ENCODE data around the gene FUT3.
"Not testable (repeated sequence)": the region's sequence is repeated elsewhere in the genome, so short reads cannot be mapped to it uniquely, and the experiment has no call there.

The FUT3 gene

GRCh38 chr19:5891938-5892771 lies 40.9 kb upstream of the FUT3 start:
- no peak overlapping the region for H3K27ac ChIP-seq (ENCODE audit: low read length)
- H3K27me3 ChIP-seq (ENCODE audit: low read depth, low read length): no peaks in the 10 kb centered on the region
- H2AFZ ChIP-seq (ENCODE audit: low read depth, low read length): no peak overlapping the region
- peaks cover 12% of the 10 kb centered on the region for H3K36me3 ChIP-seq (replicated peaks; ENCODE audit: low read depth, low read length)
- H3K4me1 ChIP-seq (ENCODE audit: low read length): no peaks in the 10 kb centered on the region
- no peak overlapping the region for H3K4me3 ChIP-seq (ENCODE audit: low read length)
- no peak overlapping the region for H3K9ac ChIP-seq (ENCODE audit: low read length)
- H3K79me2 ChIP-seq (ENCODE audit: low read length): no peaks in the 10 kb centered on the region
- no peak overlapping the region for H3K4me2 ChIP-seq (ENCODE audit: low read length)
- no peaks in the 10 kb centered on the region for H3K9me3 ChIP-seq (ENCODE audit: insufficient read depth, low read length)
- TF ChIP-seq CTCF (IDR thresholded peaks at IDR 0.05; ENCODE audit: low read depth, low read length) (peak; percentile 61), EZH2phosphoT487 (IDR thresholded peaks at IDR 0.05; ENCODE audit: low read depth) (no peak)
- H4K20me1 ChIP-seq (ENCODE audit: insufficient read depth, low read length): no peaks in the 10 kb centered on the region; the same call in 1 of the 2 replicates

- no peaks in the 10 kb centered on the region for H3K79me2 ChIP-seq (ENCODE audit: low read length)
- H4K20me1 ChIP-seq (ENCODE audit: insufficient read depth, low read length): no peaks in the 10 kb centered on the region
- no peak overlapping the region for H3K4me2 ChIP-seq (ENCODE audit: low read length)
- peaks cover 12% of the 10 kb centered on the region for H3K36me3 ChIP-seq (replicated peaks; ENCODE audit: low read depth, low read length)
- H3K9ac ChIP-seq (ENCODE audit: low read length): no peak overlapping the region
- no peak overlapping the region for H3K4me3 ChIP-seq (ENCODE audit: low read length)
- H3K4me1 ChIP-seq (ENCODE audit: low read length): no peaks in the 10 kb centered on the region
- no peaks in the 10 kb centered on the region for H3K9me3 ChIP-seq (ENCODE audit: insufficient read depth, low read length)
- TF ChIP-seq CTCF (IDR thresholded peaks at IDR 0.05; ENCODE audit: low read depth, low read length): no peak
- TF ChIP-seq EZH2phosphoT487 (IDR thresholded peaks at IDR 0.05; ENCODE audit: low read depth): no peak
- H2AFZ ChIP-seq (ENCODE audit: low read depth, low read length): no peak overlapping the region
- no peak overlapping the region for H3K27ac ChIP-seq (ENCODE audit: low read length)
- H3K27me3 ChIP-seq (ENCODE audit: low read depth, low read length): no peaks in the 10 kb centered on the region
Measured at GRCh38 chr19:5891572-5891937, 40.3 kb upstream of the FUT3 start.

- Histone ChIP-seq H4K20me1 (ENCODE audit: insufficient read depth, low read length) (no peaks in the 10 kb centered on the region), H3K27ac (ENCODE audit: low read length) (no peak overlapping the region), H3K4me1 (ENCODE audit: low read length) (no peaks in the 10 kb centered on the region), H3K27me3 (ENCODE audit: low read depth, low read length) (no peaks in the 10 kb centered on the region), H2AFZ (ENCODE audit: low read depth, low read length) (no peak overlapping the region), H3K79me2 (ENCODE audit: low read length) (no peaks in the 10 kb centered on the region), H3K4me3 (ENCODE audit: low read length) (no peak overlapping the region), H3K9ac (ENCODE audit: low read length) (no peak overlapping the region), H3K36me3 (replicated peaks; ENCODE audit: low read depth, low read length) (peaks cover 6% of the 10 kb centered on the region), H3K4me2 (ENCODE audit: low read length) (no peak overlapping the region), H3K9me3 (ENCODE audit: insufficient read depth, low read length) (no peaks in the 10 kb centered on the region)
- TF ChIP-seq CTCF (IDR thresholded peaks at IDR 0.05; ENCODE audit: low read depth, low read length): no peak
- no peak for TF ChIP-seq EZH2phosphoT487 (IDR thresholded peaks at IDR 0.05; ENCODE audit: low read depth)
Measured at GRCh38 chr19:5890099-5890498, 38.9 kb upstream of the FUT3 start.

- H2AFZ ChIP-seq (ENCODE audit: low read depth, low read length): no peak overlapping the region
- no peak overlapping the region for H3K27ac ChIP-seq (ENCODE audit: low read length)
Measured at GRCh38 chr19:5889288-5889971, 38.2 kb upstream of the FUT3 start.

GRCh38 chr19:5884065-5884811 lies 33.0 kb upstream of the FUT3 start:
- H3K4me3 ChIP-seq (ENCODE audit: low read length): not testable (repeated sequence)

More at GRCh38 chr19:5889288-5889971, 38.2 kb upstream of the FUT3 start:
- peaks cover 2% of the 10 kb centered on the region; the same call in 1 of the 2 replicates for H3K4me1 ChIP-seq (ENCODE audit: low read length)
- no peaks in the 10 kb centered on the region for H3K79me2 ChIP-seq (ENCODE audit: low read length)
- no peak overlapping the region for H3K9ac ChIP-seq (ENCODE audit: low read length)
- H3K9me3 ChIP-seq (ENCODE audit: insufficient read depth, low read length): no peaks in the 10 kb centered on the region
- no peak for TF ChIP-seq CTCF (IDR thresholded peaks at IDR 0.05; ENCODE audit: low read depth, low read length)
- no peak for TF ChIP-seq EZH2phosphoT487 (IDR thresholded peaks at IDR 0.05; ENCODE audit: low read depth)
- H3K4me3 ChIP-seq (ENCODE audit: low read length): no peak overlapping the region
- H4K20me1 ChIP-seq (ENCODE audit: insufficient read depth, low read length): no peaks in the 10 kb centered on the region
- no peak overlapping the region for H3K4me2 ChIP-seq (ENCODE audit: low read length)
- no peaks in the 10 kb centered on the region for H3K27me3 ChIP-seq (ENCODE audit: low read depth, low read length)
- H3K36me3 ChIP-seq (replicated peaks; ENCODE audit: low read depth, low read length): no peaks in the 10 kb centered on the region

More at GRCh38 chr19:5884065-5884811, 33.0 kb upstream of the FUT3 start:
- H3K27me3 ChIP-seq (ENCODE audit: low read depth, low read length): peaks cover 16% of the 10 kb centered on the region
- H3K36me3 ChIP-seq (replicated peaks; ENCODE audit: low read depth, low read length); H4K20me1 ChIP-seq (ENCODE audit: insufficient read depth, low read length); H3K79me2 ChIP-seq (ENCODE audit: low read length); H3K27ac ChIP-seq (ENCODE audit: low read length); H3K9ac ChIP-seq (ENCODE audit: low read length); H3K4me2 ChIP-seq (ENCODE audit: low read length); H3K4me1 ChIP-seq (ENCODE audit: low read length); H3K9me3 ChIP-seq (ENCODE audit: insufficient read depth, low read length); H2AFZ ChIP-seq (ENCODE audit: low read depth, low read length): not testable (repeated sequence)

Measured in OCI-LY3 (cell line).